NCI-H1092 (cell line): ENCODE data around the gene CCNK.

Experiments used
- DNase-seq: peaks from one replicate; lab custom pipeline; 2025; lab: John Stamatoyannopoulos, UW

The CCNK gene

GRCh38 chr14:99466758-99467157 lies 14.5 kb upstream of the CCNK start:
- DNase-seq = no peak

GRCh38 chr14:99467336-99468078 lies 13.7 kb upstream of the CCNK start:
- no peak for DNase-seq

GRCh38 chr14:99468081-99468480 lies 13.1 kb upstream of the CCNK start:
- no peak for DNase-seq

DNA sequence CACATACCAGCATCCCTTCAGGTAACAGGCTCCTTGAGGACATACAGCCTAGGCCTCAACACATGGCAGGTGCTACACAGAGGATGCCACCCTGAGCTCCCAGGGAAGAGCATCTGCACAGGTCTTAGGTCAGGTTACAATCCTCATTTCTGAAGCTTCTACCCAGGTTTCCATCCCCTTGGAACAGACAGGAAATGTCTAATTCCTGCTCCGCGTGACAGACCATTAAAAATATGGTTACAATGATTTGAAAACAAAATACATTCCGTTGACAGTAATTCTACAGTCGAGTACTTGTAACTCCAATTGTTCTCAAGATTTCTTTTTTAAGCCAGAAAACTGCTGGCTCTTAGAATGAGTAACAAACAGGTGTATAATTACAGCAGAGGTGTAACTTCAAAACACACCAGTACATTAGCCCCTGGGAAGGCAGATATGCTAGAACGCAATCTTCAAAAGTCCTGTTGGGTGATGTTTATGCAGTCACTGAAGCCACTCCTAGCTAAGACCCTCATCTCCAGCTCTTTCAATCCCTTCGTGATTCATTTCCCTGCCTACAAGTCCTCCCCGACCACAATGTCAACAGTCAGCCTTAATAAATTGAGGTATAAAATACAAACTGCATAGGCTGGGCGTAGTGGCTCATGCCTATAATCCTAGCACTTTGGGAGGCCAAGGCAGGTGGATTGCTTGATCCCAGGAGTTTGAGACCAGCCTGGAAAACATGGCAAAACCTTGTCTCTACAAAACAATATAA lies 12.2 kb upstream of the CCNK start:
- no peak for DNase-seq

GRCh38 chr14:99471731-99472130 lies 9.5 kb upstream of the CCNK start:
- no peak for DNase-seq

DNA sequence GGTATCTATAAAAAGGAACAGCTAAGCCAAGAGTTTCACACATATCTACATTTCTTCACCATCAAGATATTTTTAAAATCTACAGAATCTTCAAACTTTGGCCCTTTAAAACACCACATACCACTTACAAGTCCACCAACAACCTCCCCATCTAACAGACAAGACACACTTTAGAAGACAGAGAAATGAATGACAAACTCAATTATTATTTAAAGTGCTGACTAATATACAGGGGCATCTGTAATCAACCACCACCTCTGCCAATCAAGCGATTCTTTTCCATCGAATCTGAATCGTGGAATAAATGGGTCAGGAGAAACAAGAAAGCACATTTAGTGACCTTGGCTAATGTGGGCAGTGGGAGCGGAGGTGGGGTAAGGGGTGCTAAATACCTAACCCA lies 8.3 kb upstream of the CCNK start:
- DNase-seq = no peak

DNA sequence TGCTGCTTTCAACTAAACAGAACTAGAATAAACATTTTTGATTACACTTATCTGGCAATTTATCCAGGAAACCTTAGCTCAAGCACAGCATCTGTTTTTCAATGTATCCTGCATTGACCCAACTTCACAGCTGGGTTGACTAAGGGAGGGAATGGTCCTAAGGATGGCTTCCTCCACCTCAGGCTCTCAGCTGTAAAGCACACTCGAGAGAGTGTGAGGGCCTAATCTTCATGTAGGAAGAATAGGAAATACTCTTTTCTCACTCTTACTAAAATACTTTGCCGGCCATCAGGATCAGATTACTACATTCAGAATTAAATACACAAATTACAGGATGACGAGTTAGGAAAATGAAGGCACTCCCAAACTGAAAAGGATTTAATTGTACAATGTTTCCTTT lies 7.8 kb upstream of the CCNK start:
- no peak for DNase-seq

DNA sequence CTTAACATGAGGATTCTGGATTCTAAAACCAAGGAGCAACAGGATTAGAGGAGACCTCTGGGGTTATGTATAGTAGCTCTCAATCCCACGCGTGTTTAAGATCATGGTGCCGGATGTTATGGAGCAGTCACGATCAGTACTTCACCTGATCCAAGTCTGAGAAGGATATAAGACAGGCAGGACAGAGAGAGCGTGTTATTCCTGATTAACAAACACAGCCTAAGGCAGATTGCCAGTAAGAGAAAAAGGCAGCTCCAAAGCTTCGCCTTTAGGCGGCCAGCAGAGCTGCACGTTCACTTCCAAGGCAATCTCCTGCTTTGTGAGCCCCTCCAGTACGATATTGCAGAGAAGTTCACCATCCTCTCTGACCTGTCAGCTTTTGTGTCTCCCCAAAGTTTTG lies 6.0 kb upstream of the CCNK start:
- DNase-seq = no peak

DNA sequence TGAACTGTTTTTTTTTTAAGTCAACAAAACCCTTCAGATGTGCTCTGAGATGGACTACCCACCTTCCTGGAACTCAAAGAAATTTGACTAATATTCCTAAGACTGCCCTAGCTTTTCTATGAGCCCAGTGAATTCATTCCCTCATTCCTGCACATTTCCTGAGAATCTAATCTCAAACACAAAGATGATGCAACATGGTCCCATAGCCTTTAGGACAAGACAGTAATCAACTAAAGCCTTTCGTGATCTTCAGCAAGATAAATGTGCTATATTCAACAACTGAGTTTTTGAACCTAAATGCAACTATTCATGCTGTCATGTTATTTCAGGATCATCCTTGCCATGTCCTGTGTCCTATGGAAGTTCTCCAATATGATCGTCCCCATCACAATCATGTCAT lies 5.5 kb upstream of the CCNK start:
- DNase-seq = no peak

- no peak for DNase-seq
These were observed 4.3 kb upstream of the CCNK start for GRCh38 chr14:99476864-99477263.

DNA sequence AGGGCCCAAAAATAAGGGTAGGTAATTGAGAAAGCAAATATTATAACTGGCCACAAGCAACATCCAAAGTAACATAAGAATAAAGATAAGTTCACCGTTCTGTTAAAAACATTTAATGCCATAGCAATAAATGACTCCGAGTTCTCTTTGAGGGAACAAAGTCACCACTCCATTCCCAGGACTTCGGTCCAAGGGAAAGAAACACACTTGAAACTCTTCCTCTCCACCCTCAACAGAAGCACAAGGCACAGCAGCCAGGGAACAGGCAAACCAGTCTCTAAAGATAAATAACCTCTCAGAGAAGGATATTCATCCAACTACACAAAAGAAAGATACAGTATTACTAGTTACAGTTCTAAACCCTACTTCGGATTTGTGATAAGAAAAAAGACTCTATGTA lies 3.1 kb upstream of the CCNK start:
- DNase-seq = no peak

DNA sequence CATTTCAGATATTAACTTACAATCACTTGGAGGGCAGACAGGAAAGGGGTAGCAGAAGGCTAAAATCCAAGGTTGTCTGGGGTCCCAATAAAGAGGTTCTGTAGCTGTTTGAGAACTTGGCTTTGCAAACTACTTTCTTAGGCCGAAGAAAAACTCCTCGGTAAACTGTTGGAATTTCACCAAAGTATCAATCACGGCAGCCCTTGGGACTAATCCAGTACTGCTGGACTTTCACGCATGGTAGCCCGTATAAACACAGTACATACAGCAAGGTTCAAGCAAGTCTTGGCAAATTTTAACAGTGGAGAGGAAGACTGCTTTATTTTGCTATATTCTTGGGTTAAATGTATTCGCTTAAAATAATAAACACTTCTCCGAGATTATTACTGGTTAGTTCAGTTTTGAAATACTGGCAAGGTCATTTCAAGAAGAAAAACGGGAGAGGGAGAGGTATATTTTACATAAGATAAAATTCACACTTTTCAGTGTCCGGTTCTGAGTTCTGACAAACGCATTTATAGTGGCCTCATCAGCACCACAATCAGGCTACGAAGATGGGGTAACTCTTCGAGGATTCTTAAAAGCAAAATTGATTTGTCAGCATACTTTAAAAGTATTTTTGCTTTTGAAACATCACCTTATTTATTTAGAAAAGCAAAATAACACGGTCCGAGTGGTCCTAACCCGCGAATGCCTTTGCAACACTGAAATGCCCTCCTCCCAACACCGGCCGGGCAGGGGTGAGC lies 1.9 kb upstream of the CCNK start:
- DNase-seq = no peak

DNA sequence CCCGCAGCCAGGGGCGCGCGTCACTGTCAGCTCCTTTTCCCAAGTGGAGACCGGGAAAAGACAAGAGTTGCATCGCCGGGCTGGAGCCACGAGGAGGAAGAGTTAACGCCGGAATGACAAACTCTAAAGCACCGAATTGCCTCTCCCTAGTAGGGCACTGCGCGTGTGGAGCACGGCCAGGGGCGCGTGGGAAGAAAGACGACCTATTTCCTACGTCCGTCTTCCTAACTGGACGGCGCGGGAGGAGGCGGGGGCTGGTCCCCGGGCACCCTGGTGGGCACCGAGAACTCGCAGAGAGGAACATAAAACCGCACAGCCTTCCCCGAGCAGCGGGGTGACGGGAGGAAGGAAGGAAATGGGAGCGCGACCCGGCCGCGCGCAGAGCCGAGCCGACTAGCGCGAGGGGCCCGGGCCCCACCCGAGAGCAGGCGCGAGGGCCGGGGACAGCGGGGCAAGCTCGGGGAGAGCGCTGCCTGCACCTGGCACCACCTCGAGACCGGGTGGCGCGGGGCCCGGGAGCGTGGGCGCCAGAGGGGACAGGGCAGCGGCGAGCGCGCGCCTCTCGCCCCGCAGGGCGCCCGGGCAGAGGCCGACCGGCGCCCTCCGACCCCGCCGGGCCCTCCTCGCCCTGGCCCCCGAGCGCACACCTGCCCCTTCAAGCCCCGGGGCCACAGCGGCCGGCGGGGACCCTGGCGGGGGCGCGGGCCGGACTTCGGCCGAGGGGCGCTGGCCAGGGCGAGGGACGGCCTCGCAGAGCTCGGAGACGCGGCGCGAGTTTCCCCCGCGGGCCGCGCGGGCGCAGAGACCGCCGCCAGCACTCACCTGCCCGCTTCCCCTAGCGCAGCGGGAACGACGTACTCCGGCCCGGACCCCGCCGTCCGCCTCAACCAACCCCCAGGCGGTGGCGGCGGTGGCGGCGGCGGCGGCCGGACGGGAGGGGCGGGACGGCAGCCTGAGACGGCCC lies 1.0 kb upstream of the CCNK start, which contains the start of gene SETD3:
Gene SETD3 (minus strand): TSS at position 954 of the 964 bp plus-strand sequence. CDS start 15,054 bp downstream, outside the sequence.
- no peak for DNase-seq

DNA sequence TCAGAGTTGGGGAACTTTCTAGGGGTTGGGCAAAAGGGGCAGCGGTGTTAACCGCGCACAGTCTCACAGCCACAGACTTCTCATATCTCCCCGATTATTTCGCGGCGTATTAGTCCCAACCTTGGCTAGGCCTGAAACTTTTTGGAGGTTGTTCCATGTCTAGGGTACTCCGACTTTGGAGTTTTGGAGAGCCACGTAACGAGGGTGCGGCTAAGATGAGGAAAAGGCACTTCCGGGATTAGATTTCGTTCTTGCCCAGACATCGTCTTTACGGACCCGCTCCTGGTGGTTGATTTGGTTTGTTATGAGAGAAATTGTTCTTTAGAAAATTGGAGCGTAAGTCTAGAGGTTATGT lies 513 bp downstream of the CCNK start:
- DNase-seq = no peak

DNA sequence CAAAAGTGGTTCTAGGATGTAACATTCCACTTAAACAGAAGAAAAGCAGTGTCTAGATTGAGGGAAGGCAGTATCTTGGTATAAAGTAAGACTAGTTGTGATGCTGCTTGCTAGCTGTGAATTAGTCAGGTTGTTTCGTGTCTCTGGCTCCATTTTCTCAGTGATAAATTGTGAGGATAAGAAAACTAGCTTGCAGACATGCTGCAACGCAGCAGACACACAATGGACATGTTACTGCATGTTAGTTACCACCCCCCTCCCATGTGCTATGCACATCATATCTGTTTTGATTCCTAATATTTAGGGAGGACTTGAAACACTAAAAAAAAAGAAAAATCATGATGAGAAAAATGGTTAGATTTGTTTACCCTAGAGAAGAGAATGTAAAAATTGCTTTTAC lies 2.9 kb downstream of the CCNK start:
- DNase-seq = no peak

DNA sequence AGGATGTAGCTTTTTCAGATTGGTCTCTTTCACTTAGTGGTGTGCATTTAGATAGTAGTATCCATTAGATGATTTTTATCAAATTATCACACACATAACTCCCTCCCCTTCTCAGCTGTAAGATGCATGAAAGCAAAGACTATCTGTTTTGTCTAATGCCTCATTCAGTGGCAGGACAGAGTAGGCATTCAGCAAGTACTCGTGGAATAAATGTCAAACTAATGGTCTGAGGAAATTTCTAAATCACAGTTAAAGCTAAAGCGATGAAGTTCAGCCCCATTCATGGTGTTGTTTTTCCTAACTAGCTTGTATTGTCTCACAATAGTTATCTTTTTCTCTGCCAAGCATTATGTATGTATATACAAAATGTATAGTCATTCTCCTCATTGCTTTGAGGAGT lies 16.1 kb downstream of the CCNK start:
- DNase-seq = no peak

GRCh38 chr14:99497894-99498293 lies 16.7 kb downstream of the CCNK start:
- DNase-seq = no peak

DNA sequence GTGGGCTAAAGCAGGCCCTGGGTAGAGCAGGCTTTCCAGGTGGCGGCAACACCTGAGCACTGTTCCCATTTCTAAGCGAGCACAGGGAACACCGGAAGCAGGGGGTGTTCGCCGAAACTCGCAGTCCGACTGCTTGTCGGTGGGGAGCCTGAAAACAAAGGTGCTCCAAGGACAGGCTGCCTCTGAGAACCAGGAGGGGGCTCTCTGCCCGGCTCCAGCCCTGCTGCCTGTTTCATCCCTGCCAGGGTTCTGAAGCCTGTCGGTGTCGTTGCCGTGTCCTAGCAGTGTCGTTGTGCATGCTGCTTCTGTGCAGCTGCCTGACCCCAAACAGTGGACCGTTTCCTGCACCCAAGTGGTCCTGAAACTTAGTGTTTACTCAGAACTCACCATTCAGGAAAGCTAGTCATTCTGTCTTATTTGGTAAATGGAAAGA lies 21.8 kb downstream of the CCNK start:
- no peak for DNase-seq

DNA sequence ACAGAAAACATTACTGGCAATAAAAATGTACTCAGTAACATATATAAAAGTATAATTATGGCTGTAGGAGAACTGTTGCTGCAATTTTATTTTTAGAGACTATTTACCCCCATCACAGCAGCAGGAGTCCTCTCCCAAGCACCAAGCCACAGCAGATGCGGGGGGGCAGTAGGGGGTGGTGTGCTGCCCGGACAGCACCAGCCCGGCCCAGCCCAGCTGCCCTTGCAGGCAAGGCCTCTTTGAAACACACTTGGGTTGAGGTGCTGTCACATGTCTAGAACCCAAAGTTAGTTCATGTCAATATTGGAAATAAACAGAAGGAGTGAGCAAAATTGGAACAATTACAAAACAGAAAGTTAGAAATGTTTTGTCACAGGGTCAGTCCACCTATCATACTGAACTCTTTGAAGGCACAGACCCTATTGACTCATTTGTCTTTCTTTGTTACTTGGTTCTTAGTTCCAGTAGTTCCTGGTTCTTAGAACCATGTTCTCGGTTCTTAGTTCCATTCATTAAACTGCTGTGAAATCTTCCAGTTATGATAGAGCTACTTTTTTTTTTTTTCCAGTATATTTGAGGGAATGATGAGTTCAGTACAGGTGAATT lies 22.7 kb downstream of the CCNK start:
- DNase-seq = no peak

GRCh38 chr14:99505089-99505488 lies 23.9 kb downstream of the CCNK start:
- no peak for DNase-seq

DNA sequence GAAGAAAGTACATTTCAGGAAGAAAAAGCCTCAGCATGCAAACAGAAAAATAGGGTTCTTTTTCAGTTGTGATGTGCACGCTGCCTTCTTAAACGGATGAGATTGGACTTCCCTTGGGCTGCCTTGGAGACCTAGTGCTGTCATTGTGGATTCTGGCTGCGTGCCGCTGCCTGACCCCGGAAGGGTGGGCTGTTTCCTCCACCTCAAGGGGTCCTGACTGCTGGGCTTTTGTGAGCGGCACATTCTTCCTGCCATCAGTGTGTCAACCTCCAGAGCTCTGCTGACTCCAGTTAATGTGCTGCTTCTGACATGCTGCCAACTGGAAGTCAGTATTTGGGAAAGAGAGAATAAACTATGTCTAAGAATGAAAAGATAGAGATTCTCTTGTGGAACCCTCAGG lies 25.1 kb downstream of the CCNK start:
- DNase-seq = no peak
